Esophagus squamous epithelium (tissue), 5 donors: Measurements from ENCODE around the gene NR0B2. TPM values are rescaled to one million over a fixed set of nuclear protein-coding genes. Genes with fewer than 3 reads are reported as not detected.
A peak's percentile ranks its signal among the peaks of the same experiment; 100 is the strongest.
"Not testable (repeated sequence)": the region's sequence is repeated elsewhere in the genome, so short reads cannot be mapped to it uniquely, and the experiment has no call there.

ENCODE experiments used
- DNase-seq: peaks from one replicate; lab custom pipeline; 2025; lab: John Stamatoyannopoulos, UW
- H3K27ac ChIP-seq, 4 donors: fragments of 200-600 bp; sonication (generic); one replicate each; pipeline ENCODE4 v1.5.1; 2016 to 2019; ENCODE audit warnings: mild to moderate bottlenecking in 1 of 4
- H3K27me3 ChIP-seq, 4 donors: fragments of 200-600 bp; sonication (generic); 1 replicate in 3 of 4; 2 replicates in 1 of 4; pipeline versions ENCODE4 v1.5.1 to v1.6.0; 2017 to 2021; ENCODE audit warnings: antibody characterized with exemption in 1 of 4
- H3K36me3 ChIP-seq, 3 donors: fragments of 200-600 bp; sonication (generic); one replicate each; pipeline ENCODE4 v1.5.1; 2016 to 2019
- H3K4me1 ChIP-seq, 3 donors: fragments of 200-600 bp; sonication (generic); one replicate each; pipeline ENCODE4 v1.5.1; 2017 to 2019
- H3K4me3 ChIP-seq, 4 donors: fragments of 200-600 bp; sonication (generic); 1 replicate in 3 of 4; 2 replicates in 1 of 4; pipeline ENCODE4 v1.5.1; 2016 to 2019; ENCODE audit warnings: mild to moderate bottlenecking in 2 of 4, moderate library complexity in 1 of 4
- H3K9me3 ChIP-seq, 3 donors: fragments of 200-600 bp; sonication (generic); one replicate each; pipeline ENCODE4 v1.5.1; 2016 to 2019
- CTCF ChIP-seq, 6 experiments: fragments of 450-650 bp in 4 of 6; fragments of 200-600 bp in 2 of 6; sonication (generic) in 2 of 6; IDR thresholded peaks; one replicate each; pipeline ENCODE4 v1.5.1; 2016 to 2019; ENCODE audit warnings: antibody characterized with exemption in 6 of 6, mild to moderate bottlenecking in 4 of 6, moderate library complexity in 4 of 6
- POLR2A ChIP-seq, 4 donors: fragments of 450-650 bp; IDR thresholded peaks; one replicate each; pipeline ENCODE4 v1.6.1; 2017; ENCODE audit warnings: antibody characterized with exemption in 4 of 4, mild to moderate bottlenecking in 4 of 4, moderate library complexity in 3 of 4
- WGBS, 2 donors: methylation state at CpG; one replicate each; pipeline ENCODE4 v1.1.5; 2018; 5-methylcytosine and 5-hydroxymethylcytosine counted together
- intact Hi-C: fragments of 100-400 bp; cut with DNase I; formaldehyde crosslinking; loops from one replicate; pipeline ENCODE4 v1.15.0; 2022
- total RNA-seq, 4 donors: library from RNA; depleted of rRNA; stranded (reverse); fragments of >200 nt; gene quantifications; one replicate each; pipeline ENCODE4 v1.1.0, GENCODE V29; 2016
- donor health status: DM: yes; HTN: yes; CAD: no.

NR0B2 gene
- total RNA-seq, 4 donors from 2014 or later, result not detected

- peaks cover 10 to 28% (median 14%) of the 10 kb centered on the region in 3 donors for H3K4me1 ChIP-seq
- TF ChIP-seq POLR2A (IDR thresholded peaks at IDR 0.05) (no peak), CTCF (IDR thresholded peaks at IDR 0.05) (peak in 4 of 6 experiments; percentile 19 to 47 (median 38))
- intact Hi-C loops, result no loop called here
- no peak for DNase-seq
- H3K27ac ChIP-seq, result no peak overlapping the region
- WGBS, 2 donors, result 56 to 100% methylated on average over 1 of the region's 1 CpG
- H3K9me3 ChIP-seq, result no peaks in the 10 kb centered on the region
- H3K4me3 ChIP-seq, result no peak overlapping the region
- no peaks in the 10 kb centered on the region for H3K27me3 ChIP-seq
- peaks cover 12 to 81% (median 44%) of the 10 kb centered on the region in 3 donors for H3K36me3 ChIP-seq
Observed at GRCh38 chr1:26887125-26887524, 26.6 kb downstream of the NR0B2 start.

GRCh38 chr1:26882696-26883463, 30.9 kb downstream of the NR0B2 start:
- H3K4me3 ChIP-seq, result no peak overlapping the region
- H3K9me3 ChIP-seq, result no peaks in the 10 kb centered on the region
- peaks cover 0 to 7% (median under 1%) of the 10 kb centered on the region in 3 donors for H3K4me1 ChIP-seq
- no peak for DNase-seq
- TF ChIP-seq POLR2A (IDR thresholded peaks at IDR 0.05), result no peak
- no peak for TF ChIP-seq CTCF (IDR thresholded peaks at IDR 0.05)
- intact Hi-C loops, result no loop called here
- 83 to 86% methylated on average over 5 of the region's 5 CpGs for WGBS, 2 donors
- peaks cover 28 to 99% (median 64%) of the 10 kb centered on the region in 3 donors for H3K36me3 ChIP-seq
- no peaks in the 10 kb centered on the region for H3K27me3 ChIP-seq
- H3K27ac ChIP-seq, result no peak overlapping the region

GRCh38 chr1:26881611-26882010, 32.2 kb downstream of the NR0B2 start:
- H3K27me3 ChIP-seq, intact Hi-C loops: not testable (repeated sequence)
- WGBS, 2 donors, result 80 to 94% methylated on average over 4 to 6 of the region's 6 CpGs

GRCh38 chr1:26879793-26880192, 34.0 kb downstream of the NR0B2 start:
- H3K27ac ChIP-seq, result no peak overlapping the region
- H3K9me3 ChIP-seq, result no peaks in the 10 kb centered on the region
- intact Hi-C loops, result no loop called here
- no peak overlapping the region for H3K4me3 ChIP-seq
- H3K27me3 ChIP-seq, result no peaks in the 10 kb centered on the region
- H3K36me3 ChIP-seq, result peaks cover 28 to 85% (median 46%) of the 10 kb centered on the region in 3 donors
- TF ChIP-seq POLR2A (IDR thresholded peaks at IDR 0.05) (no peak), CTCF (IDR thresholded peaks at IDR 0.05) (no peak)
- peaks cover 5 to 22% (median 6%) of the 10 kb centered on the region in 3 donors for H3K4me1 ChIP-seq
- WGBS, 2 donors, result 88 to 94% methylated on average over 3 to 4 of the region's 4 CpGs
- no peak for DNase-seq

More at GRCh38 chr1:26881611-26882010, 32.2 kb downstream of the NR0B2 start:
- not testable (repeated sequence) for H3K27ac ChIP-seq, H3K4me3 ChIP-seq, DNase-seq, H3K9me3 ChIP-seq
- Histone ChIP-seq H3K36me3 (peaks cover 28 to 94% (median 63%) of the 10 kb centered on the region in 3 donors), H3K4me1 (peaks cover 5 to 18% (median 6%) of the 10 kb centered on the region in 3 donors)

- Histone ChIP-seq H3K36me3 (peaks cover 16 to 69% (median 24%) of the 10 kb centered on the region in 3 donors), H3K27me3 (no peaks in the 10 kb centered on the region), H3K4me1 (peaks cover 5 to 25% (median 6%) of the 10 kb centered on the region in 3 donors), H3K9me3 (no peaks in the 10 kb centered on the region), H3K27ac (peak overlapping the region in 3 of 4 donors; percentile 8 to 58 (median 48)), H3K4me3 (no peak overlapping the region)
- 38 to 54% methylated on average over 2 of the region's 2 CpGs for WGBS, 2 donors
- intact Hi-C loops, result no loop called here
- DNase-seq, result no peak
- no peak for TF ChIP-seq CTCF (IDR thresholded peaks at IDR 0.05)
- TF ChIP-seq POLR2A (IDR thresholded peaks at IDR 0.05), result no peak
Observed at GRCh38 chr1:26877326-26877725, 36.4 kb downstream of the NR0B2 start.
